Activated CD8-positive, alpha-beta memory T cell treated with anti-CD3 and anti-CD28 coated beads for 48 hours (primary cell): ENCODE measurements around the gene PIAS1.
"Not testable (repeated sequence)": the region's sequence is repeated elsewhere in the genome, so short reads cannot be mapped to it uniquely, and the experiment has no call there.

Experiments
- DNase-seq, 3 experiments: peaks; one replicate each; pipeline ENCODE4 v3.0.0-alpha.2; 2020; ENCODE audit warnings: low read depth in 2 of 3, low spot score in 2 of 3

The PIAS1 gene

GRCh38 chr15:68201153-68201878, 147.2 kb downstream of the PIAS1 start:
- DNase-seq, result no peak

GRCh38 chr15:68201879-68202261, 147.8 kb downstream of the PIAS1 start:
- DNase-seq, result no peak

GRCh38 chr15:68202994-68203393, 148.9 kb downstream of the PIAS1 start:
- not testable (repeated sequence) for DNase-seq

GRCh38 chr15:68203486-68203885, 149.4 kb downstream of the PIAS1 start:
- DNase-seq, result no peak

- DNase-seq, result no peak
Observed at GRCh38 chr15:68203956-68204355, 149.8 kb downstream of the PIAS1 start.

- DNase-seq, result no peak
Observed at GRCh38 chr15:68204361-68204760, 150.2 kb downstream of the PIAS1 start.

- DNase-seq, result no peak
Observed at GRCh38 chr15:68204776-68205557, 150.9 kb downstream of the PIAS1 start, which contains the start of gene CALML4. Gene CALML4, minus strand, starts transcription at chr15:68205332. Its CDS starts 85 bp downstream, at chr15:68205247.

- DNase-seq, result no peak
Observed at GRCh38 chr15:68205558-68205944, 151.4 kb downstream of the PIAS1 start.

GRCh38 chr15:68205954-68206539, 151.9 kb downstream of the PIAS1 start:
- DNase-seq, result no peak

GRCh38 chr15:68206711-68207151, 152.6 kb downstream of the PIAS1 start:
- no peak for DNase-seq

GRCh38 chr15:68207176-68207935, 153.2 kb downstream of the PIAS1 start:
- no peak for DNase-seq

- DNase-seq, result no peak
Observed at GRCh38 chr15:68208136-68208535, 154.0 kb downstream of the PIAS1 start.

- DNase-seq, result no peak
Observed at GRCh38 chr15:68208636-68209240, 154.6 kb downstream of the PIAS1 start.

GRCh38 chr15:68209272-68209671, 155.2 kb downstream of the PIAS1 start:
- DNase-seq, result no peak

- DNase-seq, result peak in 1 of 3 experiments; percentile 14
Observed at GRCh38 chr15:68209735-68210408, 155.8 kb downstream of the PIAS1 start.

GRCh38 chr15:68210409-68210756, 156.3 kb downstream of the PIAS1 start:
- no peak for DNase-seq

- peak; percentile 16 to 38 (median 34) for DNase-seq
Observed at GRCh38 chr15:68210821-68211655, 156.9 kb downstream of the PIAS1 start.

- DNase-seq, result no peak
Observed at GRCh38 chr15:68211656-68212320, 157.7 kb downstream of the PIAS1 start.

GRCh38 chr15:68213491-68213845, 159.4 kb downstream of the PIAS1 start:
- not testable (repeated sequence) for DNase-seq
